Measurements from ENCODE around the gene SORBS1. TPM values are rescaled to one million over a fixed set of nuclear protein-coding genes. Genes with fewer than 3 reads are reported as not detected.
A peak's percentile ranks its signal among the peaks of the same experiment; 100 is the strongest.

The SORBS1 gene
- total RNA-seq, 6 experiments from 2014 or later = 56.4 to 97.9 (median 76.5) TPM

DNA sequence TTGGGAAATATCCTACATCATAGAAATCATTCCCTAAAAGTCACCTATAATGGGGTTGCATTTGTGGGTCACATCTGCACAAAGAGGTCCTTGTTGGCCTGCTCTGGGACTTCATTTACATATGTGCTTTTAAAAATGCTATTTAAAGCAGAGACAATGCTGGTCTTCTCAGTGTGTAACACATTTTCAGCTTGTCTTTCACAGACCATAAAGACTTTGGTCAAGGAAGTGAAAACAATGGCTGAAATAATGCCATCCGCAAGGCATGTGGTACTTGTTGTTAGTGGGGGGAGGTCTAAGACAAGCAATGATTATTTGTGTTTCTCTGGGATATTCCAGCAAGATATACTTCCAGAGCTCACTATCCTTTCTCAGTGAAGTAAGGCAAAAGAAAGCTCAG, 185.8 kb downstream of the SORBS1 start:
- no peak overlapping the region for H3K27ac ChIP-seq
- H3K27me3 ChIP-seq = no peaks in the 10 kb centered on the region
- DNase-seq (no peak), ATAC-seq (no peak)
- no peaks in the 10 kb centered on the region for H3K9me3 ChIP-seq
- no peak for TF ChIP-seq POLR2A (IDR thresholded peaks at IDR 0.05)
- H3K36me3 ChIP-seq = peaks cover 8 to 19% (median 8%) of the 10 kb centered on the region in 4 donors
- no peaks in the 10 kb centered on the region for H3K4me1 ChIP-seq
- no peak overlapping the region for H3K4me3 ChIP-seq
- intact Hi-C loops (cut with DNase I) = no loop called here
- 86% methylated on average over 1 of the region's 1 CpG for WGBS (ENCODE audit: insufficient coverage, low coverage, low lambda C conversion rate, missing lambda C conversion rate)

DNA sequence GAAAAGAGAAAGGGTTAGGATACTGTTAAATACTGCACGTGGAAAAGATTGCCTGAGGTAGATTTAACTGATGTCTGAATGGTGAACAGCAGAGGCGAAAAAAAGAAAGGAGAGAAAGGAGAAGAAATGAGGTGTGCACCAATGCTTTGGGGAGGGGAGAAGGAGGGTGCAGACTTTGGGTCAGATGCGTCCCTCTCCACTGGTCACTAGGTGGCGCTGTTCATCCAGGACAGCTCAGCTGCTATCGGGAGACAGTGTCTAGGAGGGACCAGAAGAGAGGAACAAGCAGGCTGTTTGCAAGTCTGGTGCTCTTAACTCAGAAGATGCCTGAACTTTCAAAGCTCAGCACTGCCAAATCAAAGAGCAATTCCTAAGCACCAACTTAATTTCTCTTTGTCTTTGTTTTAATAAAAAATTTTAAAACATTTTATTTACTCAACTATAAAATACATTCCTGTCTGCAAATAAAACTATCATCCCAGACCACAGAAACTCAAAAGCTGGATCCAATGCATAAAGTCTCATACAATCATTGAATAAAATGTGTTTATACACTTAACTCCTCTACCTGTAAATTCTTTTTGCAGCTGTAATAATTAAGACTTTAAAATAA, 186.5 kb downstream of the SORBS1 start:
- H3K27me3 ChIP-seq = no peaks in the 10 kb centered on the region
- H3K4me3 ChIP-seq = no peak overlapping the region
- no peaks in the 10 kb centered on the region for H3K4me1 ChIP-seq
- WGBS (ENCODE audit: insufficient coverage, low coverage, low lambda C conversion rate, missing lambda C conversion rate) = 8% methylated on average over 5 of the region's 5 CpGs
- peaks cover 1 to 15% (median 5%) of the 10 kb centered on the region in 4 donors for H3K36me3 ChIP-seq
- peak; percentile 68 to 82 (median 81) for DNase-seq
- peak; percentile 89 to 98 (median 97) for ATAC-seq
- intact Hi-C loops (cut with DNase I) = no loop called here
- no peaks in the 10 kb centered on the region for H3K9me3 ChIP-seq
- H3K27ac ChIP-seq = no peak overlapping the region
- TF ChIP-seq, protein P1, sequence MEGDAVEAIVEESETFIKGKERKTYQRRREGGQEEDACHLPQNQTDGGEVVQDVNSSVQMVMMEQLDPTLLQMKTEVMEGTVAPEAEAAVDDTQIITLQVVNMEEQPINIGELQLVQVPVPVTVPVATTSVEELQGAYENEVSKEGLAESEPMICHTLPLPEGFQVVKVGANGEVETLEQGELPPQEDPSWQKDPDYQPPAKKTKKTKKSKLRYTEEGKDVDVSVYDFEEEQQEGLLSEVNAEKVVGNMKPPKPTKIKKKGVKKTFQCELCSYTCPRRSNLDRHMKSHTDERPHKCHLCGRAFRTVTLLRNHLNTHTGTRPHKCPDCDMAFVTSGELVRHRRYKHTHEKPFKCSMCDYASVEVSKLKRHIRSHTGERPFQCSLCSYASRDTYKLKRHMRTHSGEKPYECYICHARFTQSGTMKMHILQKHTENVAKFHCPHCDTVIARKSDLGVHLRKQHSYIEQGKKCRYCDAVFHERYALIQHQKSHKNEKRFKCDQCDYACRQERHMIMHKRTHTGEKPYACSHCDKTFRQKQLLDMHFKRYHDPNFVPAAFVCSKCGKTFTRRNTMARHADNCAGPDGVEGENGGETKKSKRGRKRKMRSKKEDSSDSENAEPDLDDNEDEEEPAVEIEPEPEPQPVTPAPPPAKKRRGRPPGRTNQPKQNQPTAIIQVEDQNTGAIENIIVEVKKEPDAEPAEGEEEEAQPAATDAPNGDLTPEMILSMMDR (IDR thresholded peaks at IDR 0.05) = peak; percentile 91 to 98 (median 96)
- TF ChIP-seq POLR2A (IDR thresholded peaks at IDR 0.05) = no peak

DNA sequence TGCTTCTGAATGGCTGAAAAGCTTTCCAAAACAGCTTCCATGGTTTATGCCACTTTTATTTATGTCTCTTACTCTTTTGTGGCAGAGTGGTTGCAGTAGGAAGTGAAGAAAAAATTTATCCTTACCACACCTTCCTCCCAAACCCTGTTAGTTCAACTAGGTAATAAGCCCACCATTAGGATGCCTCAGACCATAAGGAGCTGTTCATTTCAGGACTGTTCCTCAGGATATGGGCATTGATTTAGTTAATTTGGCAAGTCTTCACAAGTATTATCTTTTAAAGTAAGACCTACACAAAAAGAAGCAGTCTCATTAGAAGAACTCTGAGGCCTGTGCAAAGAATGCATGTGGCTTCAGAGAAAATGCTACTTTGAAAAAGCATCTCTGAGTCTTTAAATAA, 187.5 kb downstream of the SORBS1 start:
- no peak for TF ChIP-seq POLR2A (IDR thresholded peaks at IDR 0.05)
- TF ChIP-seq, protein P1 (IDR thresholded peaks at IDR 0.05) = no peak
- H3K4me3 ChIP-seq = no peak overlapping the region
- H3K36me3 ChIP-seq = peaks cover 0 to 10% (median 3%) of the 10 kb centered on the region in 4 donors
- DNase-seq (no peak), ATAC-seq (no peak)
- H3K9me3 ChIP-seq = no peaks in the 10 kb centered on the region
- H3K27me3 ChIP-seq = no peaks in the 10 kb centered on the region
- no peak overlapping the region for H3K27ac ChIP-seq
- H3K4me1 ChIP-seq = no peaks in the 10 kb centered on the region
- intact Hi-C loops (cut with DNase I) = no loop called here

DNA sequence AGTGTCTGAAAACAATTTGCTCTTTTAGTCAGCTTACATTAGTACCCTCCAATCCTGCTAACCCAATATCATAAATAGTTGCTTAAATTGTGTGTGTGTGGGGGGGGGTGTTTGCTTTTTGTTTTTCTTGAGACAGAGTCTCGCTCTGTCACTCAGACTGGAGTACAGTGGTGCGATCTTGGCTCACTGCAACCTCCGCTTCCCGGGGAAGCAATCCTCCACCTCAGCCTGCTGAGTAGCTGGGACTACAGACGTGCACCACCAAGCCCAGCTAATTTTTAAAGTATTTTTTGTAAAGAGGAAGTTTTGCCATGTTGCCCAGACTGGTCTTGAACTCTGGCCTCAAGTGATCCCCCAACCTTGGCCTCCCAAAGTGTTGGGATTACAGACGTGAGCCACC, 196.8 kb downstream of the SORBS1 start:
- no peak overlapping the region for H3K4me3 ChIP-seq
- ATAC-seq (no peak), DNase-seq (no peak)
- intact Hi-C loops (cut with DNase I) = loop anchor here (5.0 to 10.0 kb wide), 2 partner anchors 117 to 120 kb away; no protein-coding TSS in a partner anchor
- TF ChIP-seq, protein P1 (IDR thresholded peaks at IDR 0.05) = no peak
- no peak for TF ChIP-seq POLR2A (IDR thresholded peaks at IDR 0.05)
- no peaks in the 10 kb centered on the region for H3K27me3 ChIP-seq
- H3K9me3 ChIP-seq = no peaks in the 10 kb centered on the region
- peaks cover 0 to 3% (median 0%) of the 10 kb centered on the region in 4 donors for H3K4me1 ChIP-seq
- H3K36me3 ChIP-seq = peaks cover 0 to 8% (median under 1%) of the 10 kb centered on the region in 4 donors
- no peak overlapping the region for H3K27ac ChIP-seq
- 72% methylated on average over 6 of the region's 6 CpGs for WGBS (ENCODE audit: insufficient coverage, low coverage, low lambda C conversion rate, missing lambda C conversion rate)

DNA sequence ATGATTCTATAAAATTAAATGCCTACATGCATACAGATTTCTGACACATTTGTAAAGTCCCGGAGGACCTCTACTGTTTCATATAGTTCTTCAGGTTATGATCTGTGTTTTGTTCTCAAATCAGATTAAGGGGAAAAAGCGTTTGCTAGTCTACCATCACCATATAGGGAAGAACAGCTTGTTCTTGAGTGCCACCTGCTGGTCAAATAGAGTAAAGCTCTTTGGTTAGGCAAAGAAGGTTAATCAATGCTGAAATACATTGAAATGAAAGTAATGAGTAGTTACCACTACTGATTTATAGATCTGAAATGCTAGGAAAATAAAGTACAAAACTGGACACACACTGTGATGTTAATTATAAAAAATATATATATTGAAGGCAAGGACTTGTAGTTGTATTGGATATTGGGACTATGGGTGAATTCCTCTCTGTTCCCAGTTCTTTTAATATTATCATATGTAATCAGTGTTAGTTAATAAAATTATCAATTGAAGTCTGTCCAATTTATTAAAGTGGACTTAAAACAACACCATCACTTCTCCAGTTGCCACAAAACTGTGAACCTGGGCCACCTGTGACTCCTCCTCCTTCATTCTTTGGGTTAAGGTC, 197.8 kb downstream of the SORBS1 start:
- no peak for TF ChIP-seq POLR2A (IDR thresholded peaks at IDR 0.05)
- TF ChIP-seq, protein P1 (IDR thresholded peaks at IDR 0.05) = peak; percentile 88 to 95 (median 90)
- ATAC-seq = peak; percentile 69 to 86 (median 74)
- Histone ChIP-seq H3K36me3 (peaks cover 0 to 8% (median under 1%) of the 10 kb centered on the region in 4 donors), H3K4me1 (peaks cover 0 to 3% (median 0%) of the 10 kb centered on the region in 4 donors), H3K27ac (no peak overlapping the region), H3K27me3 (no peaks in the 10 kb centered on the region), H3K4me3 (no peak overlapping the region), H3K9me3 (no peaks in the 10 kb centered on the region)
- intact Hi-C loops (cut with DNase I) = loop anchor here (5.0 to 10.0 kb wide), 2 partner anchors 116 to 119 kb away; no protein-coding TSS in a partner anchor
- 4% methylated on average over 2 of the region's 2 CpGs for WGBS (ENCODE audit: insufficient coverage, low coverage, low lambda C conversion rate, missing lambda C conversion rate)
- no peak for DNase-seq
